Neural cell (in vitro differentiated cells): ENCODE results near the gene FAM20C. TPM values are rescaled to one million over a fixed set of nuclear protein-coding genes. Genes with fewer than 3 reads are reported as not detected.

Source experiments
- H2AFZ ChIP-seq: fragments of 200-600, 300-800 bp; sonication (generic), shearing (Covaris generic); 2 replicates; pipeline ENCODE4 v1.6.0; 2014; ENCODE audit warnings: low read depth, mild to moderate bottlenecking, antibody characterized with exemption, low read length, moderate library complexity
- H3F3A ChIP-seq: fragments of 200-600 bp; shearing (Covaris generic); 2 replicates; pipeline ENCODE4 v1.6.1; 2016; ENCODE audit warnings: mild to moderate bottlenecking, moderate library complexity, mixed read lengths, antibody characterized with exemption, low read length; ENCODE audit not compliant: insufficient read depth, poor library complexity, severe bottlenecking
- H3K27ac ChIP-seq: fragments of 200-600, 300-800 bp; sonication (generic), shearing (Covaris generic); 2 replicates; pipeline ENCODE4 v1.5.1; 2014; ENCODE audit warnings: mild to moderate bottlenecking, low read length, moderate library complexity
- H3K27me3 ChIP-seq: fragments of 300-800, 200-600 bp; sonication (generic), shearing (Covaris generic); 2 replicates; pipeline ENCODE4 v1.6.0; 2014; ENCODE audit warnings: mild to moderate bottlenecking, low read depth, low read length, moderate library complexity; ENCODE audit not compliant: insufficient read depth
- H3K36me3 ChIP-seq: fragments of 300-800, 200-600 bp; sonication (generic), shearing (Covaris generic); 2 replicates; pipeline ENCODE4 v1.5.1; 2014; ENCODE audit warnings: mild to moderate bottlenecking, antibody characterized with exemption, low read length, moderate library complexity; ENCODE audit not compliant: insufficient read depth
- H3K4me2 ChIP-seq: fragments of 300-800, 200-600 bp; sonication (generic), shearing (Covaris generic); 2 replicates; pipeline ENCODE4 v1.6.0; 2014; ENCODE audit warnings: mild to moderate bottlenecking, low read length
- H3K4me3 ChIP-seq: fragments of 300-800, 200-600 bp; sonication (generic), shearing (Covaris generic); 2 replicates; pipeline ENCODE4 v1.5.1; 2014; ENCODE audit warnings: mild to moderate bottlenecking, low read length, moderate library complexity
- H3K79me2 ChIP-seq: fragments of 200-600 bp; shearing (Covaris generic); replicated peaks from 2 replicates; pipeline ENCODE4 v1.6.0; 2014; ENCODE audit warnings: mild to moderate bottlenecking, low read length, moderate library complexity; ENCODE audit not compliant: insufficient read depth
- H3K9ac ChIP-seq: fragments of 300-800, 200-600 bp; sonication (generic), shearing (Covaris generic); 2 replicates; pipeline ENCODE4 v1.6.1; 2016; ENCODE audit warnings: mild to moderate bottlenecking, low read length, mixed read lengths
- H3K9me2 ChIP-seq: fragments of 200-600 bp; shearing (Covaris generic); 2 replicates; pipeline ENCODE4 v1.6.1; 2016; ENCODE audit warnings: mild to moderate bottlenecking, low read length, mixed read lengths; ENCODE audit not compliant: insufficient read depth
- H3K9me3 ChIP-seq: fragments of 200-600, 300-800 bp; sonication (generic), shearing (Covaris generic); 2 replicates; pipeline ENCODE4 v1.6.1; 2016; ENCODE audit warnings: mild to moderate bottlenecking, mixed run types, low read length, moderate library complexity, mixed read lengths
- H4K20me1 ChIP-seq: fragments of 200-600 bp; shearing (Covaris generic); 2 replicates; pipeline ENCODE4 v1.6.1; 2016; ENCODE audit warnings: mild to moderate bottlenecking, mixed run types; ENCODE audit not compliant: insufficient read depth
- EP300 ChIP-seq: fragments of 450-650 bp; conservative IDR thresholded peaks from 2 replicates; pipeline ENCODE4 v1.6.1; 2014; ENCODE audit warnings: antibody characterized with exemption, mild to moderate bottlenecking, moderate library complexity; ENCODE audit not compliant: poor library complexity, severe bottlenecking
- EZH2 ChIP-seq: fragments of 200-600, 300-800 bp; shearing (Covaris generic), sonication (generic); IDR thresholded peaks from 2 replicates; pipeline ENCODE4 v1.6.1; 2014; ENCODE audit warnings: antibody characterized with exemption, low read length, borderline replicate concordance, mild to moderate bottlenecking; ENCODE audit not compliant: insufficient read depth, poor library complexity, severe bottlenecking
- MXI1 ChIP-seq: fragments of 450-650 bp; conservative IDR thresholded peaks from 2 replicates; pipeline ENCODE4 v1.6.1; 2014; ENCODE audit warnings: antibody characterized with exemption, mild to moderate bottlenecking; ENCODE audit not compliant: poor library complexity, severe bottlenecking
- POLR2AphosphoS5 ChIP-seq: IDR thresholded peaks from 2 replicates; pipeline ENCODE4 v1.6.1; 2012
- RAD21 ChIP-seq: fragments of 450-650 bp; conservative IDR thresholded peaks from 2 replicates; pipeline ENCODE4 v1.6.1; 2014; ENCODE audit warnings: antibody characterized with exemption, mild to moderate bottlenecking, moderate library complexity
- SMC3 ChIP-seq: fragments of 450-650 bp; conservative IDR thresholded peaks from 2 replicates; pipeline ENCODE4 v1.6.1; 2014; ENCODE audit warnings: antibody characterized with exemption, mild to moderate bottlenecking, moderate library complexity; ENCODE audit not compliant: poor library complexity
- TAF1 ChIP-seq: IDR thresholded peaks from 2 replicates; pipeline ENCODE4 v1.6.1; 2012; ENCODE audit warnings: low read depth
- polyA plus RNA-seq: library from polyadenylated mRNA; depleted of rRNA; stranded (reverse); fragments of >200 nt; gene quantifications from 2 replicates; pipeline ENCODE4 v1.2.3, GENCODE V29; 2014
- TF ChIP-seq, protein P1 (sequence below): fragments of 450-650 bp; IDR thresholded peaks from 2 replicates; pipeline ENCODE4 v1.5.1; 2014; ENCODE audit warnings: antibody characterized with exemption, mild to moderate bottlenecking, moderate library complexity; ENCODE audit not compliant: poor library complexity, severe bottlenecking
- TF ChIP-seq, protein P2 (sequence below): IDR thresholded peaks from 2 replicates; pipeline ENCODE4 v1.6.1; 2012; ENCODE audit warnings: borderline replicate concordance

Gene FAM20C
- polyA plus RNA-seq, 1 donor from 2014 or later: 22.7 TPM

DNA sequence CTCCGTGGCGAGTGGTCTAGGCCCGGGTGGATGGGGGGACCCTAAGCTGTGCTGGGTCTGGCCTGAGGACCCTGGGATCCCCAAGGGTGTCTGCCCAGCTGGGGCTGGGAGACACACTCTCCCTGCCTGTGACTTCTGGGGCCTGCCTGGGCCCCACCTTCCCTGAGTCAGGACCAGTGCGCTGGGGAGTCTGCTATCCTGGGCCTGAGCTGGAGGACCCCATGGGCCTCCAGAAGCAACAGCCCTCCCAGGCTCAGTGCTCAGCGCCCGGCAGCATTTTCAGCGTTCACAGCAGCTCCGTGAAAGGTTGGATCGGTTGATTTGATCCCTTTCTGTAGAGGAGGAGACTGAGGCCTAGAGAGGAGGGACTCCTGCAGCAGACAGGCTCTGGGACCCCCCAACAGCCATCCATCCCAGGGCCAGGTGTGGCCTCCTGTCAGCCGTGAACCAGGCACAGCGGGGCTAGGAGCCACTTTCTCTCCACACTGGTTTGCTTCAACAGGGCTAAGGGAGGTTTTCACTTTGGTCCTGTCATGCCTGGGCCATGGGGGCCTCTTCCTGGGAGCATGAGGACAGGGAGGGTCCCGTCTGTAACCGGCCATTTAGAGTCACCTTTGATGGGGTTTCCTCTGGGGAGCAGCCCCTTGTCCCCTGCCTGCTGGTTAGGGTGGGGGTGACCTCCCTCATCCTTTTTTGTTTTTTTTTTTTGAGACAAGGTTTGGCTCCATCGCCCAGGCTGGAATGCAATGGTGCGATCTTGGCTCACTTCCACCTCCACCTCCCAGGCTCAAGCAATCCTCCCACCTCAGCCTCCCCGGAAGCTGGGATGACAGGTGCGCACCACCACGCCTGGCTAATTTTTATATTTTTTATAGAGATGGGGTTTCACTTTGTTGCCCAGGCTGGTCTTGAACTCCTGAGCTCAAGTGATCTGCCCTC is 110.0 kb downstream of the FAM20C start:
- Histone ChIP-seq H3K27ac (no peak overlapping the region), H3K9ac (no peak overlapping the region), H3K79me2 (no peaks in the 10 kb centered on the region), H3K36me3 (no peaks in the 10 kb centered on the region), H2AFZ (no peak overlapping the region), H3K9me3 (no peaks in the 10 kb centered on the region), H4K20me1 (no peaks in the 10 kb centered on the region), H3K4me3 (no peak overlapping the region), H3K9me2 (no peaks in the 10 kb centered on the region), H3F3A (no peaks in the 10 kb centered on the region), H3K27me3 (no peaks in the 10 kb centered on the region), H3K4me2 (no peak overlapping the region)
- TF ChIP-seq SMC3 (no peak), EP300 (no peak), RAD21 (no peak), POLR2AphosphoS5 (no peak), MXI1 (no peak), EZH2 (no peak), TAF1 (no peak)
- TF ChIP-seq, protein P1, sequence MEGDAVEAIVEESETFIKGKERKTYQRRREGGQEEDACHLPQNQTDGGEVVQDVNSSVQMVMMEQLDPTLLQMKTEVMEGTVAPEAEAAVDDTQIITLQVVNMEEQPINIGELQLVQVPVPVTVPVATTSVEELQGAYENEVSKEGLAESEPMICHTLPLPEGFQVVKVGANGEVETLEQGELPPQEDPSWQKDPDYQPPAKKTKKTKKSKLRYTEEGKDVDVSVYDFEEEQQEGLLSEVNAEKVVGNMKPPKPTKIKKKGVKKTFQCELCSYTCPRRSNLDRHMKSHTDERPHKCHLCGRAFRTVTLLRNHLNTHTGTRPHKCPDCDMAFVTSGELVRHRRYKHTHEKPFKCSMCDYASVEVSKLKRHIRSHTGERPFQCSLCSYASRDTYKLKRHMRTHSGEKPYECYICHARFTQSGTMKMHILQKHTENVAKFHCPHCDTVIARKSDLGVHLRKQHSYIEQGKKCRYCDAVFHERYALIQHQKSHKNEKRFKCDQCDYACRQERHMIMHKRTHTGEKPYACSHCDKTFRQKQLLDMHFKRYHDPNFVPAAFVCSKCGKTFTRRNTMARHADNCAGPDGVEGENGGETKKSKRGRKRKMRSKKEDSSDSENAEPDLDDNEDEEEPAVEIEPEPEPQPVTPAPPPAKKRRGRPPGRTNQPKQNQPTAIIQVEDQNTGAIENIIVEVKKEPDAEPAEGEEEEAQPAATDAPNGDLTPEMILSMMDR: no peak
- TF ChIP-seq, protein P2, sequence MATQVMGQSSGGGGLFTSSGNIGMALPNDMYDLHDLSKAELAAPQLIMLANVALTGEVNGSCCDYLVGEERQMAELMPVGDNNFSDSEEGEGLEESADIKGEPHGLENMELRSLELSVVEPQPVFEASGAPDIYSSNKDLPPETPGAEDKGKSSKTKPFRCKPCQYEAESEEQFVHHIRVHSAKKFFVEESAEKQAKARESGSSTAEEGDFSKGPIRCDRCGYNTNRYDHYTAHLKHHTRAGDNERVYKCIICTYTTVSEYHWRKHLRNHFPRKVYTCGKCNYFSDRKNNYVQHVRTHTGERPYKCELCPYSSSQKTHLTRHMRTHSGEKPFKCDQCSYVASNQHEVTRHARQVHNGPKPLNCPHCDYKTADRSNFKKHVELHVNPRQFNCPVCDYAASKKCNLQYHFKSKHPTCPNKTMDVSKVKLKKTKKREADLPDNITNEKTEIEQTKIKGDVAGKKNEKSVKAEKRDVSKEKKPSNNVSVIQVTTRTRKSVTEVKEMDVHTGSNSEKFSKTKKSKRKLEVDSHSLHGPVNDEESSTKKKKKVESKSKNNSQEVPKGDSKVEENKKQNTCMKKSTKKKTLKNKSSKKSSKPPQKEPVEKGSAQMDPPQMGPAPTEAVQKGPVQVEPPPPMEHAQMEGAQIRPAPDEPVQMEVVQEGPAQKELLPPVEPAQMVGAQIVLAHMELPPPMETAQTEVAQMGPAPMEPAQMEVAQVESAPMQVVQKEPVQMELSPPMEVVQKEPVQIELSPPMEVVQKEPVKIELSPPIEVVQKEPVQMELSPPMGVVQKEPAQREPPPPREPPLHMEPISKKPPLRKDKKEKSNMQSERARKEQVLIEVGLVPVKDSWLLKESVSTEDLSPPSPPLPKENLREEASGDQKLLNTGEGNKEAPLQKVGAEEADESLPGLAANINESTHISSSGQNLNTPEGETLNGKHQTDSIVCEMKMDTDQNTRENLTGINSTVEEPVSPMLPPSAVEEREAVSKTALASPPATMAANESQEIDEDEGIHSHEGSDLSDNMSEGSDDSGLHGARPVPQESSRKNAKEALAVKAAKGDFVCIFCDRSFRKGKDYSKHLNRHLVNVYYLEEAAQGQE: no peak

DNA sequence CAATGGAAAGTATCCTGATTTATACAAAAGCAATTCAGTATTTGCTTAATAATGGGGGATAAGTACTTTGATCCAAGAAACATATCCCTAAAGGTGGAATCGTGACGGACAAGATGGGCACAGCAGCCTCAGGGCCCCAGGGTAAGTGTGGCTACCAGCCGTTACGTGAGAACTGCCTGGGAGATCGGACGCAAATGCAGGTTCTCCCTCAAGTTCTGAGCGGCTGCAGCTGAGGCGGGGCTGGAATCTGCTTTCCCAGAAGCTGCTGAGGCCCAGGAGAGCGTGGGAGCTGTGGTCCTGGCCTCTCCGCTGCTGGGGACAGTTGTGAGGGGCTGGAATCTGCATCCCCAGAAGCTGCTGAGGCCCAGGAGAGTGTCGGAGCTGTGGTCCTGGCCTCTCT is 111.1 kb downstream of the FAM20C start:
- H3K27ac ChIP-seq: no peak overlapping the region
- TF ChIP-seq MXI1 (no peak), TAF1 (no peak), POLR2AphosphoS5 (no peak), EZH2 (no peak), SMC3 (no peak), EP300 (no peak), RAD21 (no peak)
- TF ChIP-seq, protein P1: no peak
- TF ChIP-seq, protein P2: no peak
- H3K79me2 ChIP-seq: no peaks in the 10 kb centered on the region
- no peak overlapping the region for H3K4me2 ChIP-seq
- H3K27me3 ChIP-seq: no peaks in the 10 kb centered on the region
- no peak overlapping the region for H3K9ac ChIP-seq
- H3K36me3 ChIP-seq: no peaks in the 10 kb centered on the region
- no peaks in the 10 kb centered on the region for H4K20me1 ChIP-seq
- no peak overlapping the region for H2AFZ ChIP-seq
- H3K4me3 ChIP-seq: no peak overlapping the region
- no peaks in the 10 kb centered on the region for H3K9me2 ChIP-seq
- no peaks in the 10 kb centered on the region for H3K9me3 ChIP-seq
- H3F3A ChIP-seq: no peaks in the 10 kb centered on the region
